ENCODE data around the gene FBRSL1. TPM values are rescaled to one million over a fixed set of nuclear protein-coding genes. Genes with fewer than 3 reads are reported as not detected.

FBRSL1 gene
- total and polyA plus RNA-seq, 9 of the 15 experiments (the other 6 are each of a cell fraction or from before 2014, with no cell fraction given) = 0.24 to 129 (median 7.3) TPM

GRCh38 chr12:132513458-132514135, 23.6 kb downstream of the FBRSL1 start:
- Histone ChIP-seq H4K20me1 (replicated peaks; ENCODE audit: control insufficient read depth, insufficient read depth, low read length) (no peaks in the 10 kb centered on the region; the same call in 1 of the 2 replicates), H3K9ac (ENCODE audit: insufficient read depth in 1 of 2, low read depth in 2 of 2, low read length in 2 of 2) (no peak overlapping the region; a peak in 1 of 4 replicates), H2AFZ (ENCODE audit: low read depth, low read length) (no peak overlapping the region), H3K36me3 (ENCODE audit: control insufficient read depth, insufficient read depth, low read length) (peaks cover 19% of the 10 kb centered on the region; the same call in 2 of the 3 replicates), H3K4me3 (no peak overlapping the region), H3K79me2 (ENCODE audit: control insufficient read depth, insufficient read depth, low read length) (no peaks in the 10 kb centered on the region), H3K27me3 (ENCODE audit: control insufficient read depth in 2 of 2, insufficient read depth in 2 of 2, low read length in 2 of 2) (no peaks in the 10 kb centered on the region), H3K9me1 (ENCODE audit: control insufficient read depth, insufficient read depth, low read length) (peaks cover 6% of the 10 kb centered on the region), H3K4me2 (ENCODE audit: insufficient read depth, low read length) (no peak overlapping the region), H3K4me1 (replicated peaks in 1 of 2; ENCODE audit: control insufficient read depth in 2 of 2, insufficient read depth in 2 of 2, low read length in 2 of 2) (peaks cover 0 to 58% of the 10 kb centered on the region in 2 experiments; a peak in 2 of 5 replicates), H3K9me3 (replicated peaks; ENCODE audit: control insufficient read depth, insufficient read depth, low read depth, low read length) (peaks cover 2% of the 10 kb centered on the region; the same call in 1 of the 2 replicates), H3K27ac (ENCODE audit: extremely low read depth, low read depth, low read length) (no peak overlapping the region)
- POLR2A ChIA-PET = interaction anchor here (0.7 kb wide), 1 partner anchor 9 kb away, joined by 4 read pairs; no protein-coding TSS in a partner anchor
- 76% methylated on average over 17 of the region's 24 CpGs for WGBS (ENCODE audit: insufficient coverage, low coverage, missing lambda C conversion rate)
- in situ Hi-C loops (cut with MboI) (no loop called here), intact Hi-C loops (cut with micrococcal nuclease) (no loop called here)
- DNase-seq (ENCODE audit: extremely low read depth in 1 of 4, low spot score in 3 of 4) (no peak), FAIRE-seq (no peak), ATAC-seq (no peak)
- BruUV-seq (replicated peaks) = no TSS peak
- CTCF ChIA-PET (ENCODE audit: low intra/inter-chr PET ratio) = no interaction called here
- TF ChIP-seq POLR2G (IDR thresholded peaks at IDR 0.05; ENCODE audit: low read depth, low read length) = peak; percentile 43; the same call in 1 of the 2 replicates
- TF ChIP-seq, protein P1, sequence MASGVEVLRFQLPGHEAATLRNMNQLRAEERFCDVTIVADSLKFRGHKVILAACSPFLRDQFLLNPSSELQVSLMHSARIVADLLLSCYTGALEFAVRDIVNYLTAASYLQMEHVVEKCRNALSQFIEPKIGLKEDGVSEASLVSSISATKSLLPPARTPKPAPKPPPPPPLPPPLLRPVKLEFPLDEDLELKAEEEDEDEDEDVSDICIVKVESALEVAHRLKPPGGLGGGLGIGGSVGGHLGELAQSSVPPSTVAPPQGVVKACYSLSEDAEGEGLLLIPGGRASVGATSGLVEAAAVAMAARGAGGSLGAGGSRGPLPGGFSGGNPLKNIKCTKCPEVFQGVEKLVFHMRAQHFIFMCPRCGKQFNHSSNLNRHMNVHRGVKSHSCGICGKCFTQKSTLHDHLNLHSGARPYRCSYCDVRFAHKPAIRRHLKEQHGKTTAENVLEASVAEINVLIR (CRISPR knock-in tag; IDR thresholded peaks at IDR 0.05) = no peak
